ENCODE results near the gene SLC25A53.

DNA sequence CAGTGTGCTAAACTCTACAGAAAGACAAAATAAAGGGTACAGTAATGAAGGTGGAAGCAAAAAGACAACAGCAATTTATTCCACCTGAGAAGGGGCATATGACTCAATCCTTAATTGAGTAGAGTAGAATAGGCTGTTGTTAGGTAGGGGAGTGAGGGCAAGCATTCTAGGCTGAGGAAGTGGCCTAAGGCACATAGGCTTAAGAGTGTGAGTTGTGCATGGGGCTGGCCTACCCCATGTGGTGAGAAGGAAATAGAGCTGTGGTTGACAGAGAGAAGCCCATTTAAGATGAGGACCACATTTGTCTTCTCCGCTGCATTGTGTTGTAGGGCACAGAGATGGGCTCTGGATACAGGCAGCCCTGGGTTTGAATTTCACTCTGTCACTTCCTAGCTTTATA lies 47.9 kb downstream of the SLC25A53 start:
- TF ChIP-seq NFRKB (IDR thresholded peaks at IDR 0.05) = no peak
- no peak for TF ChIP-seq SP1 (IDR thresholded peaks at IDR 0.05)
- TF ChIP-seq LEF1 (IDR thresholded peaks at IDR 0.05; ENCODE audit: borderline replicate concordance) = no peak
- no peak for TF ChIP-seq HDGF (IDR thresholded peaks at IDR 0.05; ENCODE audit: borderline replicate concordance)
- no peak for TF ChIP-seq SUZ12 (IDR thresholded peaks at IDR 0.05)
- TF ChIP-seq ZNF384 (IDR thresholded peaks at IDR 0.05) = no peak
- no peak for TF ChIP-seq FOXM1 (IDR thresholded peaks at IDR 0.05; ENCODE audit: borderline replicate concordance)

Data from HEK293T (cell line).